ENCODE results near the gene EVPLL. TPM values are rescaled to one million over a fixed set of nuclear protein-coding genes. Genes with fewer than 3 reads are reported as not detected.
A peak's percentile ranks its signal among the peaks of the same experiment; 100 is the strongest.

EVPLL gene
- total and polyA plus RNA-seq, 2 of the 4 experiments (the other 2 are of a cell fraction), result not detected

DNA sequence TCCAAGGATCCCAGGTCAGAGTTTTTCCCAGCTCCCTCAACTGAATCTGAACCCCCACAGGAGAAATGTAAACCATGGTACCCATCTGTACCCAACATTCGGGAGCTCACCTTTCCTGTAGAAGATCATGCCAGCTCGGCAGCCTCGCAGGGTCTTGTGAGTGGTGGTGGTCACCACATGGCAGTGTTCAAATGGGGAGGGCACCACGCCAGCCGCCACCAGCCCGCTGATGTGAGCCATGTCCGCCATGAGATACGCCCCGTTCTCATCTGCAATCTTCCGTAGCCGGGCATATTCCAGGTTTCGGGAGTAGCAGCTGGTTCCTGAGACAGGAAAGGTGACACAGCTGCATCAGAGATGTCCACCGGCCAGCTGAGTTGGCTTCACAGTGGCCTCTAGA, 37.6 kb upstream of the EVPLL start:
- Histone ChIP-seq H3K4me2 (ENCODE audit: low read depth, low read length) (no peak overlapping the region), H2BK15ac (ENCODE audit: low read depth, low read length) (no peak overlapping the region), H4K91ac (ENCODE audit: insufficient read depth, low read depth, low read length) (no peak overlapping the region), H4K5ac (ENCODE audit: low read depth, low read length) (no peak overlapping the region), H3K27ac (ENCODE audit: insufficient read depth, low read length) (no peak overlapping the region), H2BK120ac (ENCODE audit: low read depth, low read length) (no peak overlapping the region), H3K9me3 (ENCODE audit: control insufficient read depth, insufficient read depth, low read length) (no peaks in the 10 kb centered on the region), H3K4me1 (ENCODE audit: control insufficient read depth, insufficient read depth, low read length) (no peaks in the 10 kb centered on the region), H3K4ac (ENCODE audit: low read depth, low read length) (no peak overlapping the region), H3K9me1 (ENCODE audit: insufficient read depth, low read length) (peaks cover 9% of the 10 kb centered on the region; the same call in 1 of the 2 replicates), H3K27me3 (ENCODE audit: control insufficient read depth, insufficient read depth, low read length) (no peaks in the 10 kb centered on the region), H3K36me3 (ENCODE audit: control insufficient read depth, insufficient read depth, low read length) (peaks cover 3% of the 10 kb centered on the region), H3K14ac (replicated peaks; ENCODE audit: low read depth, low read length) (no peak overlapping the region), H3K9ac (ENCODE audit: low read depth, low read length) (no peak overlapping the region), H3K4me3 (ENCODE audit: insufficient read depth, low read depth, low read length) (no peak overlapping the region), H3K79me1 (ENCODE audit: low read depth in 1 of 2, low read length in 2 of 2) (no peaks in the 10 kb centered on the region), H4K8ac (ENCODE audit: low read depth in 2 of 2, low read length in 2 of 2) (no peak overlapping the region), H3K56ac (ENCODE audit: extremely low read depth, insufficient read depth, low read length) (no peak overlapping the region), H2AK9ac (replicated peaks; ENCODE audit: low read depth, low read length, poor library complexity) (peak overlapping the region; percentile 65), H4K20me1 (ENCODE audit: insufficient read depth, low read length) (no peaks in the 10 kb centered on the region), H2AK5ac (ENCODE audit: low read depth, low read length) (no peak overlapping the region), H3K18ac (ENCODE audit: low read depth, low read length) (no peak overlapping the region), H2AFZ (replicated peaks; ENCODE audit: low read length, poor library complexity) (no peak overlapping the region), H3K23ac (ENCODE audit: low read depth, low read length) (no peak overlapping the region), H2BK20ac (ENCODE audit: low read depth, low read length) (no peak overlapping the region), H2BK5ac (ENCODE audit: low read depth, low read length, poor library complexity, severe bottlenecking) (no peak overlapping the region)
- intact Hi-C loops (cut with micrococcal nuclease) (no loop called here), in situ Hi-C loops (cut with MboI; ENCODE audit: low sequenced_read_pairs) (no loop called here), dilution Hi-C loops (cut with HindIII; ENCODE audit: low sequenced_read_pairs, unreplicated experiment) (no loop called here)
- no peak for DNase-seq
- CTCF ChIA-PET, result no interaction called here
- POLR2A ChIA-PET (ENCODE audit: unreplicated experiment), result no interaction called here
- WGBS, 2 experiments (ENCODE audit: extremely low coverage in 2 of 2, insufficient read length in 1 of 2), result 96% methylated on average over 13 of the region's 13 CpGs; no CpG with 5 or more reads in 1 of the 2 experiments
- no peak for ATAC-seq (ENCODE audit: low read depth)
- BruUV-seq (replicated peaks), result no TSS peak
- TF ChIP-seq RCOR1 (IDR thresholded peaks at IDR 0.05; ENCODE audit: insufficient replicate concordance, low read length) (no peak), CEBPB (IDR thresholded peaks at IDR 0.05; ENCODE audit: low read depth, low read length) (no peak), RFX5 (IDR thresholded peaks at IDR 0.05; ENCODE audit: low read depth, low read length) (no peak), SMC3 (IDR thresholded peaks at IDR 0.05; ENCODE audit: low read depth, low read length) (no peak), CHD1 (IDR thresholded peaks at IDR 0.05; ENCODE audit: low read depth, low read length) (no peak), MAZ (IDR thresholded peaks at IDR 0.05; ENCODE audit: borderline replicate concordance, low read depth, low read length) (no peak), RAD21 (IDR thresholded peaks at IDR 0.05; ENCODE audit: low read length) (no peak)
